IPS-15b (cell line): ENCODE data around the gene NBPF26.
"Not testable (repeated sequence)": the region's sequence is repeated elsewhere in the genome, so short reads cannot be mapped to it uniquely, and the experiment has no call there.

Source experiments
- H3K27me3 ChIP-seq: one replicate; pipeline ENCODE4 v1.6.1; 2013; ENCODE audit warnings: low read length; ENCODE audit not compliant: control insufficient read depth, insufficient read depth
- H3K36me3 ChIP-seq: one replicate; pipeline ENCODE4 v1.6.1; 2013; ENCODE audit warnings: low read length; ENCODE audit not compliant: control insufficient read depth, insufficient read depth
- H3K4me1 ChIP-seq: one replicate; pipeline ENCODE4 v1.6.1; 2013; ENCODE audit warnings: mild to moderate bottlenecking, low read length; ENCODE audit not compliant: control insufficient read depth, insufficient read depth
- H3K4me3 ChIP-seq: one replicate; pipeline ENCODE4 v1.5.1; 2013; ENCODE audit warnings: low read depth, low read length
- H3K9ac ChIP-seq: one replicate; pipeline ENCODE4 v1.6.1; 2013; ENCODE audit warnings: low read depth, mild to moderate bottlenecking, low read length
- H3K9me3 ChIP-seq: one replicate; pipeline ENCODE4 v1.6.1; 2013; ENCODE audit warnings: mild to moderate bottlenecking, low read length; ENCODE audit not compliant: control insufficient read depth, insufficient read depth

The NBPF26 gene

GRCh38 chr1:120811822-120812221, 88.1 kb downstream of the NBPF26 start:
- H3K4me3 ChIP-seq, H3K9me3 ChIP-seq, H3K36me3 ChIP-seq, H3K4me1 ChIP-seq, H3K9ac ChIP-seq, H3K27me3 ChIP-seq: not testable (repeated sequence)

- H3K4me1 ChIP-seq, H3K9ac ChIP-seq, H3K9me3 ChIP-seq, H3K4me3 ChIP-seq, H3K36me3 ChIP-seq, H3K27me3 ChIP-seq: not testable (repeated sequence)
These were observed 101.3 kb downstream of the NBPF26 start for GRCh38 chr1:120825051-120825450.

GRCh38 chr1:120826623-120827022, 102.9 kb downstream of the NBPF26 start:
- not testable (repeated sequence) for H3K9me3 ChIP-seq, H3K36me3 ChIP-seq, H3K9ac ChIP-seq, H3K27me3 ChIP-seq, H3K4me3 ChIP-seq, H3K4me1 ChIP-seq

GRCh38 chr1:120844186-120844944, 120.6 kb downstream of the NBPF26 start:
- H3K4me3 ChIP-seq = peak overlapping the region; percentile 41
- not testable (repeated sequence) for H3K36me3 ChIP-seq, H3K4me1 ChIP-seq, H3K9me3 ChIP-seq, H3K27me3 ChIP-seq, H3K9ac ChIP-seq

- H3K9me3 ChIP-seq, H3K9ac ChIP-seq, H3K36me3 ChIP-seq, H3K4me1 ChIP-seq, H3K27me3 ChIP-seq, H3K4me3 ChIP-seq: not testable (repeated sequence)
These were observed 121.2 kb downstream of the NBPF26 start for GRCh38 chr1:120844945-120845330.

GRCh38 chr1:120849400-120850286, 125.9 kb downstream of the NBPF26 start:
- not testable (repeated sequence) for H3K36me3 ChIP-seq, H3K4me1 ChIP-seq, H3K27me3 ChIP-seq, H3K9me3 ChIP-seq, H3K9ac ChIP-seq, H3K4me3 ChIP-seq

- H3K27me3 ChIP-seq, H3K4me3 ChIP-seq, H3K9me3 ChIP-seq, H3K4me1 ChIP-seq, H3K36me3 ChIP-seq, H3K9ac ChIP-seq: not testable (repeated sequence)
These were observed 126.5 kb downstream of the NBPF26 start for GRCh38 chr1:120850287-120850536.

- H3K9me3 ChIP-seq, H3K4me1 ChIP-seq, H3K9ac ChIP-seq, H3K27me3 ChIP-seq, H3K36me3 ChIP-seq, H3K4me3 ChIP-seq: not testable (repeated sequence)
These were observed 127.0 kb downstream of the NBPF26 start for GRCh38 chr1:120850537-120851421.

- H3K36me3 ChIP-seq, H3K27me3 ChIP-seq, H3K9me3 ChIP-seq, H3K4me3 ChIP-seq, H3K9ac ChIP-seq, H3K4me1 ChIP-seq: not testable (repeated sequence)
These were observed 134.4 kb downstream of the NBPF26 start for GRCh38 chr1:120858144-120858543.

- H3K4me1 ChIP-seq, H3K27me3 ChIP-seq, H3K36me3 ChIP-seq, H3K9me3 ChIP-seq, H3K4me3 ChIP-seq, H3K9ac ChIP-seq: not testable (repeated sequence)
These were observed 136.0 kb downstream of the NBPF26 start for GRCh38 chr1:120859615-120860234.

GRCh38 chr1:120878206-120878605, 154.5 kb downstream of the NBPF26 start:
- H3K36me3 ChIP-seq, H3K27me3 ChIP-seq, H3K9me3 ChIP-seq, H3K9ac ChIP-seq, H3K4me3 ChIP-seq, H3K4me1 ChIP-seq: not testable (repeated sequence)
